Smooth muscle cell (in vitro differentiated cells): Measurements from ENCODE around the gene ZMYM4. TPM values are rescaled to one million over a fixed set of nuclear protein-coding genes. Genes with fewer than 3 reads are reported as not detected.

Source experiments
- DNase-seq: peaks from one replicate; lab custom pipeline; 2025; ENCODE audit not compliant: unreplicated experiment; lab: John Stamatoyannopoulos, UW
- H2AFZ ChIP-seq: fragments of 200-600 bp; sonication (generic); 2 replicates; pipeline ENCODE4 v1.6.0; 2016; ENCODE audit warnings: antibody characterized with exemption, low read depth, mild to moderate bottlenecking
- H3F3A ChIP-seq: fragments of 200-600 bp; sonication (generic); 2 replicates; pipeline ENCODE4 v1.6.0; 2017; ENCODE audit warnings: antibody characterized with exemption, low read depth
- H3K27ac ChIP-seq: fragments of 200-600 bp; sonication (generic); 2 replicates; pipeline ENCODE4 v1.5.1; 2016; ENCODE audit warnings: low read depth, mild to moderate bottlenecking
- H3K27me3 ChIP-seq: fragments of 200-600 bp; sonication (generic); 2 replicates; pipeline ENCODE4 v1.6.1; 2016; ENCODE audit warnings: low read depth, mild to moderate bottlenecking
- H3K36me3 ChIP-seq: fragments of 200-600 bp; sonication (generic); 2 replicates; pipeline ENCODE4 v1.5.1; 2016; ENCODE audit warnings: low read depth
- H3K4me1 ChIP-seq: fragments of 200-600 bp; sonication (generic); 2 replicates; pipeline ENCODE4 v1.5.1; 2016; ENCODE audit warnings: low read depth
- H3K4me2 ChIP-seq: fragments of 200-600 bp; sonication (generic); 2 replicates; pipeline ENCODE4 v1.6.0; 2016; ENCODE audit warnings: mild to moderate bottlenecking
- H3K4me3 ChIP-seq: fragments of 200-600 bp; sonication (generic); 2 replicates; pipeline ENCODE4 v1.5.1; 2016; ENCODE audit warnings: mild to moderate bottlenecking
- H3K79me2 ChIP-seq: fragments of 200-600 bp; sonication (generic); 2 replicates; pipeline ENCODE4 v1.6.0; 2016; ENCODE audit warnings: low read depth, mild to moderate bottlenecking
- H3K9ac ChIP-seq: fragments of 200-600 bp; sonication (generic); 2 replicates; pipeline ENCODE4 v1.6.0; 2016; ENCODE audit warnings: low read depth
- H3K9me3 ChIP-seq: fragments of 200-600 bp; sonication (generic); replicated peaks from 2 replicates; pipeline ENCODE4 v1.5.1; 2016; ENCODE audit warnings: low read depth
- H4K20me1 ChIP-seq: fragments of 200-600 bp; sonication (generic); 2 replicates; pipeline ENCODE4 v1.6.0; 2016; ENCODE audit warnings: low read depth
- CTCF ChIP-seq: fragments of 200-600 bp; sonication (generic); IDR thresholded peaks from 2 replicates; pipeline ENCODE4 v1.5.1; 2017; ENCODE audit warnings: borderline replicate concordance, mild to moderate bottlenecking, antibody characterized with exemption; ENCODE audit not compliant: insufficient read depth, poor library complexity, severe bottlenecking
- WGBS: methylation state at CpG from one replicate; pipeline ENCODE4 v1.1.7; 2016; ENCODE audit warnings: low lambda C conversion rate; 5-methylcytosine and 5-hydroxymethylcytosine counted together
- polyA plus RNA-seq: library from polyadenylated mRNA; unstranded; fragments of >200 nt; fragmentation: Nextera tagmentation; extraction: Ambion mirVana; gene quantifications from 2 replicates; pipeline ENCODE4 v1.2.1, GENCODE V29; 2016
- total RNA-seq: library from RNA; depleted of rRNA; stranded (reverse); fragments of >200 nt; gene quantifications from 2 replicates; pipeline ENCODE4 v1.2.3, GENCODE V29; 2014

ZMYM4 gene
- total and polyA plus RNA-seq, 2 experiments from 2014 or later = 18.7 to 27.2 TPM

- no peak for DNase-seq
- Histone ChIP-seq H3K36me3 (no peaks in the 10 kb centered on the region), H3K4me3 (no peak overlapping the region), H3K27me3 (no peaks in the 10 kb centered on the region), H3K4me1 (peaks cover 8% of the 10 kb centered on the region), H3K4me2 (no peak overlapping the region), H3K9me3 (no peaks in the 10 kb centered on the region), H3K79me2 (peaks cover 26% of the 10 kb centered on the region), H4K20me1 (peaks cover 9% of the 10 kb centered on the region), H3F3A (peaks cover 6% of the 10 kb centered on the region), H2AFZ (no peak overlapping the region), H3K27ac (no peak overlapping the region), H3K9ac (no peak overlapping the region)
- 99% methylated on average over 4 of the region's 4 CpGs for WGBS
- TF ChIP-seq CTCF = no peak
Observed at GRCh38 chr1:35266306-35266705, 2.2 kb upstream of the ZMYM4 start.

DNA sequence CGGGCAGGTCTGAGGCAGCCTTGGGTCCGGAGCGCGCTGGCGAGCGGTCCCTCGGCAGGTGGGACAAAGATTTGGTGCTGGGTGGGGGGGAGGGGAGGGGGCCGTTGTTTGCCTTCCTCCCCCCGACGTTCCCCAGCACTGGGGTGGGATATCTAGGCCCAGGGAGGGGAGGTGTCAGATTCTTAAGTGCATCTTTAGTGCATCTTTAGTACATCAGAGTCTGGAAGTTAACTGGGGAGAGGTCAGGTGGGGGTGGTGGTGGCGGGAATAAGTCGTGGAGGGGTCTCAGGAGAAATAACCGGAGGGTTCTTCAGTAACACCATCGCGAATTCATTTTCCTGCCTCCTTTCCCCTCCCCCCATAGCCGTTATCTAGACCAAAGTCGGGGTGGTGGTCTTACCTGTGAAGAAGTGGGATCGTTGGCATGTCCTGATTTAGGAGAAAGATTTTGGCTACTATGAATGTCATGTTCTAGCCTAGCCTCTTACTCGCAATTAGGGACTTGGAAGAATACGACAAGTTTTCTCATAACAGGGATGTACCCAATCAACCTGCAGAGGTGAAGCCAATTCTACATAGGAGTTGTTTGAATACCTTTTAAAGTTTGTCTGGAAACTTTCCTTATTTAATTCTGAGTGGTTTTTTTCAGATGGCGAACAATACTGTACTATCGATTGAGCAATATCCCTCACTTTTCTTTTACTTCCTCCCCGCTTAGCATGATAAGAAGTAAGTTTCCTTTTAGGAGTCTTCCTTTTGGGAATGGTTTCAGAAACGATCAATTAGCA lies 886 bp downstream of the ZMYM4 start:
- no peak for TF ChIP-seq CTCF
- H3K4me1 ChIP-seq = peaks cover 8% of the 10 kb centered on the region
- H3K36me3 ChIP-seq = no peaks in the 10 kb centered on the region
- WGBS = 13% methylated on average over 21 of the region's 24 CpGs
- no peaks in the 10 kb centered on the region for H3K9me3 ChIP-seq
- no peak for DNase-seq
- H3K9ac ChIP-seq = peak overlapping the region; percentile 98
- H3K27ac ChIP-seq = peak overlapping the region; percentile 77
- H4K20me1 ChIP-seq = peaks cover 37% of the 10 kb centered on the region
- peak overlapping the region; percentile 87 for H2AFZ ChIP-seq
- H3K27me3 ChIP-seq = no peaks in the 10 kb centered on the region
- H3F3A ChIP-seq = peaks cover 6% of the 10 kb centered on the region
- H3K4me2 ChIP-seq = peak overlapping the region; percentile 97
- H3K4me3 ChIP-seq = peak overlapping the region; percentile 99
- H3K79me2 ChIP-seq = peaks cover 57% of the 10 kb centered on the region

GRCh38 chr1:35269989-35270289 lies 1.4 kb downstream of the ZMYM4 start:
- no peaks in the 10 kb centered on the region for H3K27me3 ChIP-seq
- DNase-seq = no peak
- peaks cover 6% of the 10 kb centered on the region for H3F3A ChIP-seq
- H3K4me2 ChIP-seq = peak overlapping the region; percentile 97
- no peak for TF ChIP-seq CTCF
- H3K79me2 ChIP-seq = peaks cover 63% of the 10 kb centered on the region
- peak overlapping the region; percentile 98 for H3K9ac ChIP-seq
- H3K9me3 ChIP-seq = no peaks in the 10 kb centered on the region
- peak overlapping the region; percentile 99 for H3K4me3 ChIP-seq
- peaks cover 8% of the 10 kb centered on the region for H3K4me1 ChIP-seq
- no peaks in the 10 kb centered on the region for H3K36me3 ChIP-seq
- H2AFZ ChIP-seq = no peak overlapping the region
- no peak overlapping the region for H3K27ac ChIP-seq
- WGBS = 87% methylated on average over 2 of the region's 2 CpGs
- peaks cover 43% of the 10 kb centered on the region for H4K20me1 ChIP-seq

DNA sequence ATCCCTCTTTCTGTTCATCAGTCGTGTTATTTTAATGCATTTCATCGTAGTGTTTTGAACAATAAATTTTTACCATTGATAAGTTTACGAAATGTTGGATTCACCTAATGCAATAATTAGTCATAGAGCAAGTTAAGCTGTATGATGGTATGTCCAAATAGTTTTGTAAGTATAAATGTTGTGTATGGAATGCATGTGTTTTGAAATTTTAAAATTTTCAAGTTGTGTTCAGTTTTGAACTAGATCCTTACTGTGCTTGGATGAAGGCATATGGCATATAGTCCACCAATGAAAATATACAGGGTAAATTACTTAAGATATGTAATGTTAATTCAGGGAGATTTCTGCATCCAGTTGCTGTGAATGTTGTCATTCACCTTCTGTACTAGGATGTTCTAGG lies 2.3 kb downstream of the ZMYM4 start:
- TF ChIP-seq CTCF = no peak
- Histone ChIP-seq H3K27ac (no peak overlapping the region), H3K4me3 (no peak overlapping the region), H3K9ac (no peak overlapping the region), H3K9me3 (no peaks in the 10 kb centered on the region), H3K79me2 (peaks cover 72% of the 10 kb centered on the region), H4K20me1 (peaks cover 52% of the 10 kb centered on the region), H2AFZ (no peak overlapping the region), H3K36me3 (no peaks in the 10 kb centered on the region), H3K27me3 (no peaks in the 10 kb centered on the region), H3K4me2 (no peak overlapping the region), H3F3A (no peaks in the 10 kb centered on the region), H3K4me1 (peaks cover 8% of the 10 kb centered on the region)
- 98% methylated on average over 3 of the region's 3 CpGs for WGBS
- DNase-seq = no peak
